Activated CD8-positive, alpha-beta memory T cell treated with anti-CD3 and anti-CD28 coated beads, Interleukin-2, amount 50 U/mL, for 1 hour (primary cell): ENCODE results near the gene PSMA7.

Experiments
- DNase-seq: peaks from one replicate; pipeline ENCODE4 v3.0.0-alpha.2; 2020; ENCODE audit errors: extremely low read depth

Gene PSMA7

GRCh38 chr20:62143081-62143956, at the start of gene PSMA7, which contains the start of gene SS18L1:
Gene PSMA7, minus strand, starts transcription at chr20:62143394. Its CDS starts 91 bp downstream, at chr20:62143303.
Gene SS18L1, plus strand, starts transcription at chr20:62143769. Its CDS starts 52 bp downstream, at chr20:62143821.
- peak; percentile 44 for DNase-seq

- DNase-seq, result no peak
These were observed 49.4 kb upstream of the PSMA7 start for GRCh38 chr20:62192635-62193034.

- DNase-seq, result no peak
These were observed 48.8 kb upstream of the PSMA7 start for GRCh38 chr20:62191781-62192559.

- no peak for DNase-seq
These were observed 47.6 kb upstream of the PSMA7 start for GRCh38 chr20:62190639-62191411.

- DNase-seq, result no peak
These were observed 44.0 kb upstream of the PSMA7 start for GRCh38 chr20:62186887-62187866.

- no peak for DNase-seq
These were observed 42.9 kb upstream of the PSMA7 start for GRCh38 chr20:62186096-62186426.

GRCh38 chr20:62183426-62184142, 40.4 kb upstream of the PSMA7 start:
- DNase-seq, result no peak

- peak; percentile 91 for DNase-seq
These were observed 39.6 kb upstream of the PSMA7 start, which contains the start of gene MTG2 for GRCh38 chr20:62182469-62183425. Gene MTG2, plus strand, starts transcription at chr20:62183028. Its CDS starts 10,393 bp downstream, at chr20:62193421.

GRCh38 chr20:62181808-62182207, 38.6 kb upstream of the PSMA7 start:
- no peak for DNase-seq

GRCh38 chr20:62179162-62179504, 35.9 kb upstream of the PSMA7 start:
- DNase-seq, result no peak

GRCh38 chr20:62178316-62179161, 35.3 kb upstream of the PSMA7 start:
- no peak for DNase-seq

GRCh38 chr20:62177307-62177706, 34.1 kb upstream of the PSMA7 start:
- no peak for DNase-seq

GRCh38 chr20:62176866-62177265, 33.7 kb upstream of the PSMA7 start:
- DNase-seq, result no peak

GRCh38 chr20:62175711-62176110, 32.5 kb upstream of the PSMA7 start:
- DNase-seq, result no peak

GRCh38 chr20:62174870-62175624, 31.9 kb upstream of the PSMA7 start:
- no peak for DNase-seq

GRCh38 chr20:62174021-62174804, 31.0 kb upstream of the PSMA7 start:
- DNase-seq, result no peak

GRCh38 chr20:62172666-62173065, 29.5 kb upstream of the PSMA7 start:
- DNase-seq, result no peak
